ENCODE measurements around the gene LRRC37A3. TPM values are rescaled to one million over a fixed set of nuclear protein-coding genes. Genes with fewer than 3 reads are reported as not detected.
"Not testable (repeated sequence)": the region's sequence is repeated elsewhere in the genome, so short reads cannot be mapped to it uniquely, and the experiment has no call there.

LRRC37A3 gene
- total RNA-seq, result 1 to 10 TPM; 2.0 to 4.2 (median 3.5) TPM
- long read RNA-seq, partial matches to known transcripts, result 0 of 1 reads
- long read RNA-seq, other reads (novel, unspliced or antisense), result 1 of 1 reads

DNA sequence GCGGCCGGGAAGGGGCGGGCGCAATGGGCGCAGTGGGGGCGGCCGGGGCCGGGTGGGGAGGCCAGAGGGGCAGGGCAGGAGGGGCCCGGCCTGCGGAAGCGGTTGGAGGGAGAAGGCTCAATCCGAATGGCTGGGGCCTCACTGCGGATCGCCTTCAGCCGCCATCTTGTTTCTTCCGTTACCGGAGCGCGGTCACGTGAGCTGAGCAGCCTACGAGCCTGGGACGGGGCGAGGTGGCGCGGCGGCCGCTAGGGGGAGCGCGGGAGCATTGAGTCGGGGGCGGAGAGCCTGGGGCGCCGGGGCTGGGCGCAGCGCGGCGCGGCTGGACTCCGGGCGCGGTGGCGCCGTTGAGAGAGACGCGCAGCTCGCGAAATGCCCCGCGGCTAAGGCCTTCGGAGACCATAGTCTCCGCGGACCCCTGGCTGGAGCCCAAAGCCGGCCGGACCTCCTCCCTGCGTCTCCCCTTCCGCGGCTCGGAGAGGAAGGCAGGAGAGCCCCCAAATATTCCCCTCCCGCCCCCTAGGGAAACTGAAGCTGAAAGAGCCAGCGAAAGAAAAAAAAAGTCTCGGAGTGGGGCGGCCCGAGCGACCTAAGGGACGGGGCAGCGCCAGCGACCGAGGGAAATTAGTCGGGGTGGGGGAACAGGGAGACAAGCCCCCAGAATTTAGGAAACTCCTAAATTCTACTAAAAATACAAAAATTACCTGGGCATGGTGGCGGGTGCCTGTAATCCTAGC, at the start of gene LRRC37A3:
TSS of gene LRRC37A3 (minus strand) at position 190 of the 737 bp plus-strand sequence. CDS start 22,221 bp downstream, outside the sequence.
- H3K4me1 ChIP-seq, result peaks cover 0 to 10% (median 0%) of the 10 kb centered on the region in 4 donors
- 3% methylated on average over 21 of the region's 70 CpGs for WGBS (ENCODE audit: insufficient coverage, low coverage, low lambda C conversion rate, missing lambda C conversion rate)
- intact Hi-C loops (cut with DNase I); H3K36me3 ChIP-seq; H3K27me3 ChIP-seq; H3K9me3 ChIP-seq: not testable (repeated sequence)
- H3K27ac ChIP-seq, result peak within 1 kb of the TSS; percentile 87 to 92 (median 89)
- TF ChIP-seq, protein P1, sequence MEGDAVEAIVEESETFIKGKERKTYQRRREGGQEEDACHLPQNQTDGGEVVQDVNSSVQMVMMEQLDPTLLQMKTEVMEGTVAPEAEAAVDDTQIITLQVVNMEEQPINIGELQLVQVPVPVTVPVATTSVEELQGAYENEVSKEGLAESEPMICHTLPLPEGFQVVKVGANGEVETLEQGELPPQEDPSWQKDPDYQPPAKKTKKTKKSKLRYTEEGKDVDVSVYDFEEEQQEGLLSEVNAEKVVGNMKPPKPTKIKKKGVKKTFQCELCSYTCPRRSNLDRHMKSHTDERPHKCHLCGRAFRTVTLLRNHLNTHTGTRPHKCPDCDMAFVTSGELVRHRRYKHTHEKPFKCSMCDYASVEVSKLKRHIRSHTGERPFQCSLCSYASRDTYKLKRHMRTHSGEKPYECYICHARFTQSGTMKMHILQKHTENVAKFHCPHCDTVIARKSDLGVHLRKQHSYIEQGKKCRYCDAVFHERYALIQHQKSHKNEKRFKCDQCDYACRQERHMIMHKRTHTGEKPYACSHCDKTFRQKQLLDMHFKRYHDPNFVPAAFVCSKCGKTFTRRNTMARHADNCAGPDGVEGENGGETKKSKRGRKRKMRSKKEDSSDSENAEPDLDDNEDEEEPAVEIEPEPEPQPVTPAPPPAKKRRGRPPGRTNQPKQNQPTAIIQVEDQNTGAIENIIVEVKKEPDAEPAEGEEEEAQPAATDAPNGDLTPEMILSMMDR (IDR thresholded peaks at IDR 0.05), result peak; percentile 96 to 99 (median 97)
- peak; percentile 90 for TF ChIP-seq POLR2A (IDR thresholded peaks at IDR 0.05)
- peak; percentile 97 to 100 (median 99) for DNase-seq
- ATAC-seq, result peak; percentile 97 to 99 (median 98)
- peak within 1 kb of the TSS; percentile 54 to 62 (median 62) for H3K4me3 ChIP-seq

DNA sequence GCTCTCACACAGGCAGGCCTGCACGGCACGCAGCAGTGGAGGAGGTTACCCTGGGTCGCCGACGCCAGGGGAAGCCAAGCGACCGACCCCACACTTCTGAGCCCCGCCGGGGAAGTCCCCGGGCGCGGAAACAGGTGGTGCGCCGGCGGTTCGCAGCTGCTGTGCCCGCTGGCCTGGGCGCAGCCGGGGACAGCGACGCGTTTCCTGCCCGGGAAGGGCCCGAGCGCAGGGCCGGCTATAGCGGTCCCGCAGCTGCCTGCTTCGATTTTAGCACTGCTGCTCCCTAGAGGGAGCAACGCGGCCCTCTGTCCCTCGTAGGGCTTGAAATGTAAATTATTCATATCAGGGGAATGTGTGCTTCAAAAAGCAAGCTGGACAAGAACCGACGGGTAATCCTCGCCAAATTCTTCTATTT, 46.6 kb upstream of the LRRC37A3 start:
- H3K9me3 ChIP-seq; H3K36me3 ChIP-seq; H3K27me3 ChIP-seq; intact Hi-C loops (cut with DNase I): not testable (repeated sequence)
- 0% methylated on average over 4 of the region's 35 CpGs for WGBS (ENCODE audit: insufficient coverage, low coverage, low lambda C conversion rate, missing lambda C conversion rate)
- peak overlapping the region; percentile 6 to 49 (median 42) for H3K4me3 ChIP-seq
- TF ChIP-seq, protein P1 (IDR thresholded peaks at IDR 0.05), result peak; percentile 24 to 39 (median 34)
- peak; percentile 58 for TF ChIP-seq POLR2A (IDR thresholded peaks at IDR 0.05)
- H3K27ac ChIP-seq, result peak overlapping the region; percentile 31 to 71 (median 61)
- peaks cover 0 to 21% (median 9%) of the 10 kb centered on the region in 4 donors for H3K4me1 ChIP-seq
- DNase-seq (peak; percentile 75 to 82 (median 75)), ATAC-seq (peak; percentile 91 to 97 (median 95))

DNA sequence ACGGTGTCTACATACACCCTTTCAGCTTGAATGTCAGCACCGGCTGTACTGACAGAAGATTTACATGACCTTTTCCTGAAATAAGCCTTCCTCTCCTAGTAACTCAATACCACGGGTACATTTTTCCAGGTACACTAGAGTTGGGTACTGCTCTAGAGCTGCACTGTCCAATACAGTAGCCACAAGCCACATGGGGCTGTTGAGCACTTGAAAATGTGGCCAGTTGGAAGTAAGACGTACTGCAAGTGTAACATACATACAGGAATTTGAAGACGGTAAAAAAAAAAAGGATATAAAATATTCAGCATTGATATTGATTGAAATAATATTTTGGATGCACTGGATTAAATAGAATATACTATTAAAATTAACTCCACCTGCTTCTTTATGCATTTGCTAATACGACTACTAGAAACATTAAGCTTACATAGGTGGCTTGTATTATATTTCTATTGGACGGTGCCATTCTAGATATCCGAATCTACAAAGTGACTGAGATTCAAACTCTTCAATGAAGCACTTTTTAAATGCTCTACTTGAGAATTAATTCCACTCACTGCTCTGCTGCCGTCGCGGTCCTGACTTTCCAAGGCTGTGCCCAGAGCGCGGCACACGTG, 46.1 kb upstream of the LRRC37A3 start:
- H3K36me3 ChIP-seq; H3K9me3 ChIP-seq; ATAC-seq; intact Hi-C loops (cut with DNase I); DNase-seq; H3K27me3 ChIP-seq: not testable (repeated sequence)
- peaks cover 0 to 21% (median 9%) of the 10 kb centered on the region in 4 donors for H3K4me1 ChIP-seq
- 70% methylated on average over 8 of the region's 14 CpGs for WGBS (ENCODE audit: insufficient coverage, low coverage, low lambda C conversion rate, missing lambda C conversion rate)
- H3K27ac ChIP-seq, result peak overlapping the region; percentile 31 to 71 (median 61)
- H3K4me3 ChIP-seq, result peak overlapping the region; percentile 6 to 49 (median 42)

DNA sequence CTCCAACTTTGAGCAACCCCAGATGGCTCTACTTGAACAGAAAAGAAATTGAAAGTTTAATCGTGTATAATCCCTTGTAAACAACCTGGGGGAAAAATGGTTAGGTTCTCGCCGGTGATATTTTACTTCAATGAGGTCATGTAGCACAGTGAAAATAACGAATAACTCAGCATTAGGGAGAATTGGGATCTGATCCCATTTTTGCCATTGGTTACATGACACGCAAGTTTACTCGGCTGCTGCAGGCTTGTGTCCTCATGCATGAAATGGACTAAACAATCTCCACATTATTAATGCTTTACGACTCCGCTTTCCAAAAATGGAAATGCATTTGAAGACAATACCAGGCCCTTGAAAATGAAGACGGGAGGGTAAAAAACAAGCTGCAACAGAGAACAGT, 45.5 kb upstream of the LRRC37A3 start:
- TF ChIP-seq, protein P1 (IDR thresholded peaks at IDR 0.05), result no peak
- TF ChIP-seq POLR2A (IDR thresholded peaks at IDR 0.05), result no peak
- Histone ChIP-seq H3K27me3 (no peaks in the 10 kb centered on the region), H3K4me3 (no peak overlapping the region), H3K9me3 (no peaks in the 10 kb centered on the region), H3K4me1 (peaks cover 0 to 26% (median 11%) of the 10 kb centered on the region in 4 donors), H3K36me3 (no peaks in the 10 kb centered on the region), H3K27ac (no peak overlapping the region)
- intact Hi-C loops (cut with DNase I), result no loop called here
- ATAC-seq (no peak), DNase-seq (no peak)
- 89% methylated on average over 6 of the region's 9 CpGs for WGBS (ENCODE audit: insufficient coverage, low coverage, low lambda C conversion rate, missing lambda C conversion rate)

GRCh38 chr17:64963814-64964213, 44.5 kb upstream of the LRRC37A3 start:
- H3K27ac ChIP-seq; DNase-seq; H3K9me3 ChIP-seq; H3K4me3 ChIP-seq; intact Hi-C loops (cut with DNase I); H3K27me3 ChIP-seq; H3K36me3 ChIP-seq; ATAC-seq: not testable (repeated sequence)
- TF ChIP-seq, protein P1 (IDR thresholded peaks at IDR 0.05), result peak in 3 of 4 donors; percentile 13 to 28 (median 13)
- peaks cover 0 to 23% (median 5%) of the 10 kb centered on the region in 4 donors for H3K4me1 ChIP-seq
- WGBS (ENCODE audit: insufficient coverage, low coverage, low lambda C conversion rate, missing lambda C conversion rate), result 72% methylated on average over 2 of the region's 2 CpGs

Measured in right lobe of liver (tissue), 6 donors.